Heart left ventricle (tissue), 16 donors: ENCODE results near the gene TACR3. TPM values are rescaled to one million over a fixed set of nuclear protein-coding genes. Genes with fewer than 3 reads are reported as not detected.
A peak's percentile ranks its signal among the peaks of the same experiment; 100 is the strongest.
"Not testable (repeated sequence)": the region's sequence is repeated elsewhere in the genome, so short reads cannot be mapped to it uniquely, and the experiment has no call there.

Source experiments
- ATAC-seq, 4 donors: fragments of 200-7000 bp; cut with Tn5 transposase; one replicate each; pipeline ENCODE4 v1.9.1; 2020 to 2022; ENCODE audit warnings: moderate library complexity in 4 of 4, mild to moderate bottlenecking in 3 of 4, moderate number of reproducible peaks in 1 of 4
- DNase-seq, 5 donors: peaks; one replicate each; pipeline ENCODE4 v3.0.0-alpha.2; 2020
- H3K27ac ChIP-seq, 12 donors: fragments of 200-600 bp; sonication (generic) in 4 of 12; one replicate each; pipeline versions ENCODE4 v1.5.0 to v1.8.0; 2016 to 2022; ENCODE audit warnings: mild to moderate bottlenecking in 2 of 12
- H3K27me3 ChIP-seq, 9 donors: fragments of 200-600 bp; sonication (generic) in 2 of 9; one replicate each; pipeline versions ENCODE4 v1.5.1 to v1.8.0; 2016 to 2022; ENCODE audit warnings: mild to moderate bottlenecking in 3 of 9
- H3K36me3 ChIP-seq, 9 donors: fragments of 200-600 bp; sonication (generic) in 2 of 9; one replicate each; pipeline versions ENCODE4 v1.5.0 to v1.8.0; 2018 to 2022; ENCODE audit warnings: mild to moderate bottlenecking in 2 of 9
- H3K4me1 ChIP-seq, 12 donors: fragments of 200-600 bp; sonication (generic) in 4 of 12; one replicate each; pipeline versions ENCODE4 v1.5.0 to v1.8.0; 2016 to 2022; ENCODE audit warnings: mild to moderate bottlenecking in 3 of 12
- H3K4me3 ChIP-seq, 12 donors: fragments of 200-600 bp; sonication (generic) in 4 of 12; one replicate each; pipeline versions ENCODE4 v1.5.0 to v1.8.0; 2017 to 2022; ENCODE audit warnings: mild to moderate bottlenecking in 9 of 12, moderate library complexity in 4 of 12
- H3K9me3 ChIP-seq, 12 donors: fragments of 200-600 bp; sonication (generic) in 4 of 12; one replicate each; pipeline versions ENCODE4 v1.5.0 to v1.8.0; 2016 to 2022; ENCODE audit warnings: mild to moderate bottlenecking in 1 of 12
- CTCF ChIP-seq, 12 donors: fragments of 200-600 bp; sonication (generic) in 4 of 12; IDR thresholded peaks; one replicate each; pipeline versions ENCODE4 v1.5.0 to v1.8.0; 2018 to 2022; ENCODE audit warnings: antibody characterized with exemption in 12 of 12, mild to moderate bottlenecking in 5 of 12
- POLR2A ChIP-seq, 2 donors: fragments of 450-650 bp; IDR thresholded peaks; one replicate each; pipeline ENCODE4 v1.6.1; 2017; ENCODE audit warnings: antibody characterized with exemption in 2 of 2, mild to moderate bottlenecking in 2 of 2, moderate library complexity in 2 of 2
- WGBS, 4 donors: extraction: QIAGEN DNeasy Blood & Tissue Kit in 2 of 4; methylation state at CpG; one replicate each; pipeline versions ENCODE4 v1.1.5 to v1.1.7; 2013 to 2018; 5-methylcytosine and 5-hydroxymethylcytosine counted together
- intact Hi-C, 10 donors: fragments of 100-400 bp; cut with DNase I; formaldehyde crosslinking; loops; one replicate each; pipeline versions ENCODE4 v1.11.1 to v1.14.2; 2022
- polyA plus RNA-seq, 2 donors: library from polyadenylated mRNA; stranded (reverse); fragments of 200-250 nt; gene quantifications; one replicate each; pipeline ENCODE4 v1.2.3, GENCODE V29; 2013
- total RNA-seq, 9 donors: library from RNA; depleted of rRNA in 2 of 9; stranded (reverse); fragments of >200 nt in 2 of 9; fragmentation: NEBNext Ultra II Directional in 3 of 9; extraction: Animal tissue kit (Norgen Biotek cat#: 25700) in 3 of 9; gene quantifications; one replicate each; pipeline versions ENCODE4 v1.1.0 to v1.2.4, GENCODE V29; 2016 to 2023
- donor health status: ischemic (EF 13 %, LVEDD 7.1; RV severe dilation, severe dysfunction).
- donor health status: healthy with polysubstance abuse.
- donor health status: DM: no; HTN: yes; CAD: no.
- donor health status: DM: no; HTN: no; CAD: no.
- donor health status: ischemic (EF 25% LVEDD 6.9; RV normal size, moderate dysfunction).
- donor health status: ischemic (EF 25% LVEDD 5.7; RV mildly dilated, moderate dysfunction).
- donor health status: healthy.
- donor health status: DM: yes; HTN: yes; CAD: no.
- donor health status: ischemic (EF 35%, LVEDD 5.7; RV mildly dilated, moderate dysfunction).
- donor health status: nonischemic (EF 11% LVEDD 7.7; RV severe dilation, severe dysfunction).
- donor health status: DM: yes; HTN: yes; CAD: no.
- donor health status: PGD.
- donor health status: ischemic (EF 29% LVEDD 5.4; RV normal size, mild dysfunction).
- donor health status: nonischemic (EF 23%, LVEDD 6.1; RV moderate dilation, normal function).

The TACR3 gene
- total and polyA plus RNA-seq, 11 donors: not detected

GRCh38 chr4:103719105-103719829 is 518 bp downstream of the TACR3 start:
- peak in 2 of 4 donors; percentile 18 to 22 for ATAC-seq
- TF ChIP-seq POLR2A (IDR thresholded peaks at IDR 0.05) (no peak), CTCF (IDR thresholded peaks at IDR 0.05) (no peak)
- peak in 1 of 5 donors; percentile 33 for DNase-seq
- Histone ChIP-seq H3K9me3 (no peaks in the 10 kb centered on the region), H3K27me3 (peaks cover 0 to 14% (median 4%) of the 10 kb centered on the region in 9 donors), H3K4me3 (peak overlapping the region in 6 of 12 donors; percentile 1 to 28 (median 9)), H3K4me1 (peaks cover 0 to 12% (median 0%) of the 10 kb centered on the region in 12 donors), H3K27ac (no peak overlapping the region), H3K36me3 (no peaks in the 10 kb centered on the region)
- 3 to 15% (median 5%) methylated on average over 19 to 39 of the region's 39 CpGs for WGBS, 4 donors
- intact Hi-C loops: no loop called here

DNA sequence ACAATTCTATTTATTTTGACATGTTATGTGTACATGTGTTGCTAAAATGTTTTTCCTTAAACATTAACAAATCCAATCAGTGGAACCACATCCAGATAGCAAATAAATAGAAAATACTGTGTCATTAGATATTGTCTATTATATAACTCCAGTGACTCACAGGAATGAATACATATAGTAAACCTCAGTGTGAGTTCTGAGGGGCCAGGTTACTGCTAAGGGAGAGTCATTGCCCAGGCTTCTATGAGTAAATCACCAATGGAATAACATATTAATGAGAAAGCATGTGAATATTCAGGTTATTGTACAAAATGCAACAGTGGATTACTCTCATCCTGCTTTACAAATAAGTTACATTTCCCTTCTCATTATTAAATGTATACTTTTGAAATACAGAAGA is 27.2 kb downstream of the TACR3 start:
- TF ChIP-seq POLR2A (IDR thresholded peaks at IDR 0.05) (no peak), CTCF (IDR thresholded peaks at IDR 0.05) (no peak)
- no peaks in the 10 kb centered on the region for H3K27me3 ChIP-seq
- peaks cover 0 to 15% (median 0%) of the 10 kb centered on the region in 12 donors for H3K9me3 ChIP-seq
- no peaks in the 10 kb centered on the region for H3K36me3 ChIP-seq
- intact Hi-C loops: no loop called here
- H3K27ac ChIP-seq: no peak overlapping the region
- no peaks in the 10 kb centered on the region for H3K4me1 ChIP-seq
- no peak overlapping the region for H3K4me3 ChIP-seq
- DNase-seq: no peak
- ATAC-seq: no peak

DNA sequence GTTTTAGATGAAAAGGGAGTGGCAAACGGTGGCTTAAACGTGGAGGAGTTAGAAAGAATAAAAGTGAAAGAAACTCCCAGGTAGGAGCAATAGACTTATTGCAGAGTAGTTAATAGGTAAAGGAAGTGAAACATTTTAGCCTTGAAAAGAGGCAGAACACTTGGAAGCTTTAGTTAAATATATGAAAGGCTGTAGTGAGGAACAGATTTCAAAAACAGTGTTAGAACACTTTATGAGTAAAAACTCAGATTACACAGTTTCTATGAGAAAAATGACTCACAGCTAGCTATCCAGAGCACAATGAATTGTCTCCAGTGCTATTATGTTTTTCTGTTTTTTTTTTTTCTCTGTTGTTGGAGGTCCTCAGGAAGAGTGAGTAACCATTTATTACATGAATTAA is 45.8 kb downstream of the TACR3 start:
- no peak for DNase-seq
- no peak for ATAC-seq
- H3K27ac ChIP-seq: no peak overlapping the region
- 70 to 75% (median 73%) methylated on average over 2 of the region's 2 CpGs for WGBS, 4 donors
- intact Hi-C loops: no loop called here
- TF ChIP-seq POLR2A (IDR thresholded peaks at IDR 0.05): no peak
- no peak for TF ChIP-seq CTCF (IDR thresholded peaks at IDR 0.05)
- no peaks in the 10 kb centered on the region for H3K27me3 ChIP-seq
- H3K9me3 ChIP-seq: peaks cover 0 to 16% (median 1%) of the 10 kb centered on the region in 12 donors
- H3K4me1 ChIP-seq: no peaks in the 10 kb centered on the region
- no peak overlapping the region for H3K4me3 ChIP-seq
- no peaks in the 10 kb centered on the region for H3K36me3 ChIP-seq

GRCh38 chr4:103666764-103667163 is 53.0 kb downstream of the TACR3 start:
- H3K4me3 ChIP-seq, H3K4me1 ChIP-seq, H3K9me3 ChIP-seq, ATAC-seq, DNase-seq, H3K27me3 ChIP-seq, H3K36me3 ChIP-seq, H3K27ac ChIP-seq, intact Hi-C loops: not testable (repeated sequence)
